Keratinocyte (primary cell): ENCODE results near the gene PAIP2.

Source experiments
- CTCF ChIP-seq, 3 experiments: IDR thresholded peaks in 1 of 3; conservative IDR thresholded peaks in 1 of 3; optimal IDR thresholded peaks in 1 of 3; 2 replicates in 2 of 3; 3 replicates in 1 of 3; pipeline versions ENCODE3 to v1.5.1; 2011; ENCODE audit warnings: low read length in 3 of 3, mild to moderate bottlenecking in 3 of 3, moderate library complexity in 2 of 3, control low read depth in 1 of 3, inconsistent platforms in 1 of 3; ENCODE audit not compliant: insufficient read depth in 2 of 3; ENCODE audit errors: extremely low read depth in 1 of 3
- EZH2 ChIP-seq: IDR thresholded peaks from one replicate; pipeline ENCODE4 v1.6.1; 2012; ENCODE audit warnings: inconsistent platforms, mild to moderate bottlenecking, low read length, moderate library complexity

DNA sequence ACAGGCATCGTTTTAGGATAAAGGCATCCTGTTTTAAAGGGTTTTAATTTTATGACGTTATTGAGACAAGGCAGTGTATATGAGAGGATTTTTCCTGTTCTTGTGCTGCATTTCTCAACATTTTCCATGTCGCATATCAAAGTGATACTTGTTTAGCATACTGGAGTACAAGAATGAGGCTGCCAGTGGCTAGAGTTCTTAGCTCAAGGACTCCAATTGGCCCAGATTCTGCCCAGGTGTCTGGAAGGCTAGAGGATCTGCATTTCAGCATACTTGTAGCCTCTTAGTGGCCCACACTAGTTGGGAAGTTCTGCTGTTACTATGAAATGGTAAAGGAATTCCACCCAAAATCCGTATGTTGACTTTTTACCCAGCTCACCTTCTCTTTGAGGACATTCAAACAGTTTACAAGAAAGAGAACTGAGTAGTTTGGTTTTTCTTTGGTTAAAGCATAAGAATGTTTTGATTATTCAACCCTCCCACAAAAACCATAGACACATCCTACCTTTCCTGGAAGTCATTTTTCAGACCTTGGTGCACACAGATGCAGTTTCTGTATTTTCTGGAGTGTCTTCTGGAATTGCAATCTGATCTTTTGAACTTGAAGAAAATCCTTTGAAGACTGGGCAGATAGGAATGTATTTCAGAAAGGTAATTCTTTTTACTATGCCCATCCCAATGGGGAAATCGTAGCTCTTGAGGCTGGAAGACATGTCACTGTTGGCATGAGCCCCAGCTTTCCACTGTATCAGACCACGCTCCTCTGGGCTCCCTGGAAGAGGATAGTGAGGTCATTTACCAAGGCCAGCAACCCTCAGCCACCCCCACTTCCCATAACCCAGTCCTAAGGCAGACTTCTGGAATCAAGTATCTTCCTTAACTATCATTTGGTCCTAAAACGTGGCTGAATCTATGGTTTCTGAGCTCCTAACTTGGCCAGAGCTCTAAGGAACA, 30.1 kb downstream of the PAIP2 start:
- TF ChIP-seq CTCF (optimal IDR thresholded peaks at IDR 0.05 in 1 of 3, IDR thresholded peaks at IDR 0.05 in 1 of 3, conservative IDR thresholded peaks at IDR 0.05 in 1 of 3; ENCODE audit: extremely low read depth in 1 of 3, insufficient read depth in 2 of 3, low read length in 3 of 3) (no peak), EZH2 (no peak)
